ENCODE measurements around the gene VWC2.

Gene VWC2

DNA sequence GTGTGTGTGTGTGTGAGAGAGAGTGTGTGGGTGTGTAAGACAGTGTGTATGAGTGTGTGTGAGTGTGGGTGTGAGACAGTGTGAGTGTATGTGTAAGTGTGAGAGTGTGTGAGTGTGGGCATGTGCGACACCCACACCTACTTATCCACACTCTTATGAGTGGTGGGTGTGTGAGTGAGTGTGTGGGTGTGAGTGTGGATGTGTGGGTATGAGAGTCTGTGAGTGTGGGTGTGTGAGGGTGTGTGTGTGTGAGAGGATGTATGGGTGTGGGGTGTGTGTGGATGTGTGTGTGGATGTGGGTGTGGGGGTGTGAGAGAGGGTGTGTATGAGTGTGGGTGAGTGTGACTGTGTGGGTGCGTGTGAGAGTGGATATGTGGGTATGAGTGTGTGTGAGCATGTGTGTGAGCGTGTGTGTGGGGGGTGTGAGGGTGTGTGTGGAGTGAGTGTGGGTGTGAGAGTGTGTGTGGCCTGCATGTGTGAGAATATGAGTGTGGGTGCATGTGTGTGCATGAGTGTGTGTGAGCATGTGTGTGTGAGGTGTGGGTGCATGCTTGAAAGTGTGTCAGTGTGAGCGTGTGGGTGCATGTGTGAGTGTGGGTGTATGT is 15.1 kb downstream of the VWC2 start:
- Histone ChIP-seq H3K36me3 (ENCODE audit: control insufficient read depth in 2 of 2, insufficient read depth in 1 of 2, low read length in 2 of 2) (no peaks in the 10 kb centered on the region), H3K4me3 (ENCODE audit: low read depth, low read length) (no peak overlapping the region), H3K4me1 (ENCODE audit: control insufficient read depth, insufficient read depth, low read length) (no peaks in the 10 kb centered on the region), H3K9me3 (ENCODE audit: control insufficient read depth, insufficient read depth, low read depth, low read length) (no peaks in the 10 kb centered on the region), H3K27ac (ENCODE audit: extremely low read depth, low read depth, low read length) (no peak overlapping the region)
- ChIA-PET POLR2A (no interaction called here), CTCF (no interaction called here)
- TF ChIP-seq ZNF19 (tag by site-specific recombination; IDR thresholded peaks at IDR 0.05; ENCODE audit: low read depth) (no peak), ZFHX2 (tag by site-specific recombination; conservative IDR thresholded peaks at IDR 0.05) (peak; percentile 75), EGR2 (tag by site-specific recombination; IDR thresholded peaks at IDR 0.05; ENCODE audit: low read depth) (peak; percentile 62; the same call in 1 of the 2 replicates)

DNA sequence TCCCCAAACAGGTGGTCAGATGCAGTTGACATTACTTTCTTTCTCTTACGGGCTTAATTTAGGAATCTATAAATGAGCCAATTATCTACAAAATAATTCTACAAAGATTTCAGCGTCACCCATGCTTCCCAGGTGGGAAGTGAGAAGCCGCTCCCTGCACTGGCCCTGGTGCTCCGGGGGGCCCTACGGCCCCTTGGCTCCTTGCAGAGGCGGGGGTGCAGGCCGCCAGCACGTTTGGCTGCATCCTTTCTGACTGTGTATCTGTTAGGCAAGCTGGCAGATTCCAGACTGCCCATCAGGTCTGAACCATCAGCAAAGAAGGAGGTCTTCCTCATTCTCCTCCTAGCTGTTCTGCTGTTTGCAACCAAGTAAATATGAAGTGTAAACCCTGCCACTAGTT is 16.3 kb downstream of the VWC2 start:
- Histone ChIP-seq H3K9me3 (ENCODE audit: control insufficient read depth, insufficient read depth, low read depth, low read length) (no peaks in the 10 kb centered on the region), H3K36me3 (ENCODE audit: control insufficient read depth in 2 of 2, insufficient read depth in 1 of 2, low read length in 2 of 2) (no peaks in the 10 kb centered on the region), H3K4me1 (ENCODE audit: control insufficient read depth, insufficient read depth, low read length) (no peaks in the 10 kb centered on the region), H3K27ac (ENCODE audit: extremely low read depth, low read depth, low read length) (no peak overlapping the region), H3K4me3 (ENCODE audit: low read depth, low read length) (no peak overlapping the region)
- CTCF ChIA-PET, result interaction anchor here (0.9 to 2.0 kb wide), 3 partner anchors 9 to 788 kb away, joined by 4 to 12 read pairs (median 6); no protein-coding TSS in a partner anchor
- TF ChIP-seq, protein P1, sequence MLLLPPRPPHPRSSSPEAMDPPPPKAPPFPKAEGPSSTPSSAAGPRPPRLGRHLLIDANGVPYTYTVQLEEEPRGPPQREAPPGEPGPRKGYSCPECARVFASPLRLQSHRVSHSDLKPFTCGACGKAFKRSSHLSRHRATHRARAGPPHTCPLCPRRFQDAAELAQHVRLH (tag by site-specific recombination; IDR thresholded peaks at IDR 0.05), result no peak
- no peak for TF ChIP-seq ZNF585B (tag by site-specific recombination; IDR thresholded peaks at IDR 0.05)
- no peak for TF ChIP-seq ZBTB48 (tag by site-specific recombination; IDR thresholded peaks at IDR 0.05)
- no peak for TF ChIP-seq OVOL3 (tag by site-specific recombination; IDR thresholded peaks at IDR 0.05)
- TF ChIP-seq, protein P2, sequence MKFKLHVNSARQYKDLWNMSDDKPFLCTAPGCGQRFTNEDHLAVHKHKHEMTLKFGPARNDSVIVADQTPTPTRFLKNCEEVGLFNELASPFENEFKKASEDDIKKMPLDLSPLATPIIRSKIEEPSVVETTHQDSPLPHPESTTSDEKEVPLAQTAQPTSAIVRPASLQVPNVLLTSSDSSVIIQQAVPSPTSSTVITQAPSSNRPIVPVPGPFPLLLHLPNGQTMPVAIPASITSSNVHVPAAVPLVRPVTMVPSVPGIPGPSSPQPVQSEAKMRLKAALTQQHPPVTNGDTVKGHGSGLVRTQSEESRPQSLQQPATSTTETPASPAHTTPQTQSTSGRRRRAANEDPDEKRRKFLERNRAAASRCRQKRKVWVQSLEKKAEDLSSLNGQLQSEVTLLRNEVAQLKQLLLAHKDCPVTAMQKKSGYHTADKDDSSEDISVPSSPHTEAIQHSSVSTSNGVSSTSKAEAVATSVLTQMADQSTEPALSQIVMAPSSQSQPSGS (tag by site-specific recombination; IDR thresholded peaks at IDR 0.05; ENCODE audit: low read depth), result no peak
- no peak for TF ChIP-seq ZNF623 (tag by site-specific recombination; IDR thresholded peaks at IDR 0.05)
- no peak for TF ChIP-seq ZNF366 (tag by site-specific recombination; conservative IDR thresholded peaks at IDR 0.05)
- no peak for TF ChIP-seq EGR2 (tag by site-specific recombination; IDR thresholded peaks at IDR 0.05; ENCODE audit: low read depth)
- TF ChIP-seq, protein P3, sequence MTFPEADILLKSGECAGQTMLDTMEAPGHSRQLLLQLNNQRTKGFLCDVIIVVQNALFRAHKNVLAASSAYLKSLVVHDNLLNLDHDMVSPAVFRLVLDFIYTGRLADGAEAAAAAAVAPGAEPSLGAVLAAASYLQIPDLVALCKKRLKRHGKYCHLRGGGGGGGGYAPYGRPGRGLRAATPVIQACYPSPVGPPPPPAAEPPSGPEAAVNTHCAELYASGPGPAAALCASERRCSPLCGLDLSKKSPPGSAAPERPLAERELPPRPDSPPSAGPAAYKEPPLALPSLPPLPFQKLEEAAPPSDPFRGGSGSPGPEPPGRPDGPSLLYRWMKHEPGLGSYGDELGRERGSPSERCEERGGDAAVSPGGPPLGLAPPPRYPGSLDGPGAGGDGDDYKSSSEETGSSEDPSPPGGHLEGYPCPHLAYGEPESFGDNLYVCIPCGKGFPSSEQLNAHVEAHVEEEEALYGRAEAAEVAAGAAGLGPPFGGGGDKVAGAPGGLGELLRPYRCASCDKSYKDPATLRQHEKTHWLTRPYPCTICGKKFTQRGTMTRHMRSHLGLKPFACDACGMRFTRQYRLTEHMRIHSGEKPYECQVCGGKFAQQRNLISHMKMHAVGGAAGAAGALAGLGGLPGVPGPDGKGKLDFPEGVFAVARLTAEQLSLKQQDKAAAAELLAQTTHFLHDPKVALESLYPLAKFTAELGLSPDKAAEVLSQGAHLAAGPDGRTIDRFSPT (tag by site-specific recombination; IDR thresholded peaks at IDR 0.05), result no peak
- no peak for TF ChIP-seq ZNF571 (tag by site-specific recombination; IDR thresholded peaks at IDR 0.05)
- TF ChIP-seq SP2 (tag by site-specific recombination; IDR thresholded peaks at IDR 0.05), result no peak
- no peak for TF ChIP-seq ZNF354C (tag by site-specific recombination; IDR thresholded peaks at IDR 0.05; ENCODE audit: borderline replicate concordance, low read depth)
- TF ChIP-seq ZIC2 (tag by site-specific recombination; IDR thresholded peaks at IDR 0.05), result no peak
- no peak for TF ChIP-seq GFI1B (tag by site-specific recombination; IDR thresholded peaks at IDR 0.05)
- TF ChIP-seq, protein P4, sequence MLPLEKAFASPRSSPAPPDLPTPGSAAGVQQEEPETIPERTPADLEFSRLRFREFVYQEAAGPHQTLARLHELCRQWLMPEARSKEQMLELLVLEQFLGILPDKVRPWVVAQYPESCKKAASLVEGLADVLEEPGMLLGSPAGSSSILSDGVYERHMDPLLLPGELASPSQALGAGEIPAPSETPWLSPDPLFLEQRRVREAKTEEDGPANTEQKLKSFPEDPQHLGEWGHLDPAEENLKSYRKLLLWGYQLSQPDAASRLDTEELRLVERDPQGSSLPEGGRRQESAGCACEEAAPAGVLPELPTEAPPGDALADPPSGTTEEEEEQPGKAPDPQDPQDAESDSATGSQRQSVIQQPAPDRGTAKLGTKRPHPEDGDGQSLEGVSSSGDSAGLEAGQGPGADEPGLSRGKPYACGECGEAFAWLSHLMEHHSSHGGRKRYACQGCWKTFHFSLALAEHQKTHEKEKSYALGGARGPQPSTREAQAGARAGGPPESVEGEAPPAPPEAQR (tag by site-specific recombination; IDR thresholded peaks at IDR 0.05), result no peak
- no peak for TF ChIP-seq ZNF121 (tag by site-specific recombination; IDR thresholded peaks at IDR 0.05)
- no peak for TF ChIP-seq ZBTB17 (tag by site-specific recombination; IDR thresholded peaks at IDR 0.05)
- TF ChIP-seq ZNF76 (tag by site-specific recombination; IDR thresholded peaks at IDR 0.05; ENCODE audit: borderline replicate concordance, low read depth), result no peak
- no peak for TF ChIP-seq TRIM28 (IDR thresholded peaks at IDR 0.05; ENCODE audit: borderline replicate concordance, low read length)
- POLR2A ChIA-PET, result no interaction called here

Data from HEK293 (cell line).